LHCN-M2 (cell line): ENCODE measurements around the gene GALNT2. TPM values are rescaled to one million over a fixed set of nuclear protein-coding genes. Genes with fewer than 3 reads are reported as not detected.

Source experiments
- DNase-seq: peaks from one replicate; pipeline ENCODE4 v3.0.0-alpha.2; 2012; ENCODE audit warnings: low read depth
- total RNA-seq: library from RNA; depleted of rRNA; stranded (reverse); fragments of >200 nt; gene quantifications from 2 replicates; pipeline ENCODE4 v1.2.3, GENCODE V29; 2014

GALNT2 gene
- total RNA-seq, 1 experiment from 2014 or later, result 81.6 TPM

DNA sequence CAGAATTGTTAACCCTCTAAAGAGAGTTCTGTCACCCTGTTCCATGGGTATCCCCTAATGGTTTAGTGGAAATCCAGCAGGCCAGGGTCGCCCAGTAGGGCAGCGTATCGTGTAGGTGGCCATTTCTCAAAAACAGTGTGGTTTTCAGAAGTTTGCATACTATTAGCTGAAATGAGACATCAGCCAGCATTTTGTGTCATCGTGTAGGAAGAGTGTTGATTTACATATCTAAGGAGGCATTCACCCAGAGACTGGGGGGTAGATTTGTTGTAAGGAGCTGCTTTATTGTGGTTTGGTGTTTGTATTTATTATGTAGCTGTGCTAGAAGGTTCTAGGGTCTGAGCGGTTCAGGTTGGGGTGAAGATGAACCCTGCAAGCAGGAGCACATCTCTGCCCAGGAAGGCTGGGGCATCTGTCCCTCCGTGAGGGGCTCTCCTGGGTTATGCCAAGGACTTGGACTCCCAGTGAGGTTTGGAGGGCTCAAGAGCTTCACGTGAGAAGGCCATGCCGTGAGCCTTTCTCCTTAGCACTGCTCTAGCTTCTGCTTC lies 184.7 kb downstream of the GALNT2 start:
- DNase-seq, result no peak

- DNase-seq, result peak; percentile 39
These were observed 186.1 kb downstream of the GALNT2 start for GRCh38 chr1:230253150-230253549.

DNA sequence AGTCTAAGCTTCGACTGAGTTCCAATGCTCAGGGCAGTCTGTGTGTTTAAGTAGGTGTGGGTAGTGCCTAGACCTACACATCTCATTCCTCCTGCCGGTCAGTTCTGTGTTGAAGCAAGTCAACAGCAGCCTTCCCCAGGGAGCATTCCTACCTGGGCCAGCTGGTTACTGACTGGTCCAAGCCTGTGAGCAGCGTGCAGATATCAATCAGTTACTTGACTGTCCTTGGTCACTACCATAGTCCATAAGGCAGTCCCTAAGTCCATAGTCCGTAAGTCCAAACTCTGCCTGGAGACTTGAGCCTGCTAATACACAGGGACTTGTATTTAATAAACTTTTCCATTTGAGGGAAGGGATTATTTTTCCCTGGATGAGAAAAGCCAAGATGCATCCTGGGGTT lies 187.2 kb downstream of the GALNT2 start:
- no peak for DNase-seq

GRCh38 chr1:230255116-230255515 lies 188.1 kb downstream of the GALNT2 start:
- no peak for DNase-seq

- no peak for DNase-seq
These were observed 189.0 kb downstream of the GALNT2 start for GRCh38 chr1:230255991-230256390.

DNA sequence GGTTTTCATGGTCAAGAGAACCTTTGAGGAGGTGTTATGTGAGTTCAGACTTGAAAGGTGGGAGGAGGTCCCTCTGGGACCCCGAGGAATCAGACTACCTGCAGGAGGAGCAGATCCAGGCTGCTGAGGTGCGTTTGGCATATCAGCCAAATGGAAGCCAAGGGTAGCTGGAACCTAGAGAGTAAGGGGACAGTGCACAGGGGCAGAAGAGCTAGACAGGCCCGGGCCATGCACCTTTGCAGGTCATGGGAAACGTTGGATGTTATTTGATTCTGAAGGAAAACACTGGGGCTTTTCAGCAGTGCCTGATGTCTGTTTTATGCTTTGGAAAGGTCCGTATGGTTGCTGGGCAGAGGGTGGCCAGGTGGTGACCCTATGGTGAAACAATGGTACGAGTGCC lies 189.9 kb downstream of the GALNT2 start:
- no peak for DNase-seq

- no peak for DNase-seq
These were observed 192.6 kb downstream of the GALNT2 start for GRCh38 chr1:230259621-230260020.

DNA sequence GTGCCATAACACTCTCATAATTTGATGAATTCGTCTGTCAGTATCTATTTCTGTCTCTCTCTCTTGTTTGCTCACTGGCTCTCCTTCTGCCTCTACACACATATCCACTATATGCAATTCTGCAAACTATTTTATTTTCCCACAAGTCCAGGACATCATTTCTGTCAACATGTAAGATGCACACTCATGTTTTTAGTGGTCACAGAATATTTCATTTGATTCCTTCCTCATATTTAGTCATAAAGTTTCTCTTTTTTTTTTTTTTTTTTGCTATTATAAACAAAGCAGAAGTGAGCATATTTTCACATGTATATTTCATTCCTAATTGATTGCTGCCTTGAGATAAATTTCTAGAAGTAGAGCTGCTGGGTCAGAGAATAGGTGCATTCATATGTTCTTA lies 193.8 kb downstream of the GALNT2 start:
- DNase-seq, result no peak

DNA sequence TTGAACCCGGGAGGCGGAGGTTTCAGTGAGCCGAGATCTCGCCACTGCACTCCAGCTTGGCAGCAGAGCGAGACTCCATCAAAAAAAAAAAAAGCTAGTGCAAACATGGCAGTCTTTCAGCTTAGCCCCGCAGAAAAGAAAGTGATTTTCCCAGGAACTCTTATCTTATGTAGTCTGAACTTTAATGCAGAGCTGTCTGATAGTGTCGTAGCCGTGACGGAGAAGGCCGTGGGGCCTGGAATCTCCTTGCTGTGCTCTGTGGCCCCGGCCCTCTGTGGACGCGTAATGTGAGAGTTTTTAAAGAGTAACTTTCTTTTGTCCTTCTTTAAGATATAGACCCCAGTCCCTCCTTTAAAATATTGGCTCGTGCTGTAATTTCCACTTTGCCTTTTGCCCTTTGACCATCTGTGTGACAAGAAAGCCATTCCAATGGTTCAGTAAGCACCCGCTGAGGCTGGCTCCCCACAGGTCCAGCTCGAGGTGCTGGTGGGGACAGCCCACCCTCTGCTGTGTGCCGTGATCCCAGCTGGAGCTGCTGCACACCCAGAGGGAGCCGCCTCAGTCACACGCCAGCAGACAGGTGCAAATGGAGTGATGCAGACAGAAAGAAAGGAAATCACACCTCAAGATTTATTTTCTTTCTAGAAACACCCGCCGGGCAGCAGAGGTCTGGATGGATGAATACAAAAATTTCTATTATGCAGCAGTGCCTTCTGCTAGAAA lies 195.1 kb downstream of the GALNT2 start:
- DNase-seq, result no peak

- DNase-seq, result no peak
These were observed 196.0 kb downstream of the GALNT2 start for GRCh38 chr1:230262867-230263567.

DNA sequence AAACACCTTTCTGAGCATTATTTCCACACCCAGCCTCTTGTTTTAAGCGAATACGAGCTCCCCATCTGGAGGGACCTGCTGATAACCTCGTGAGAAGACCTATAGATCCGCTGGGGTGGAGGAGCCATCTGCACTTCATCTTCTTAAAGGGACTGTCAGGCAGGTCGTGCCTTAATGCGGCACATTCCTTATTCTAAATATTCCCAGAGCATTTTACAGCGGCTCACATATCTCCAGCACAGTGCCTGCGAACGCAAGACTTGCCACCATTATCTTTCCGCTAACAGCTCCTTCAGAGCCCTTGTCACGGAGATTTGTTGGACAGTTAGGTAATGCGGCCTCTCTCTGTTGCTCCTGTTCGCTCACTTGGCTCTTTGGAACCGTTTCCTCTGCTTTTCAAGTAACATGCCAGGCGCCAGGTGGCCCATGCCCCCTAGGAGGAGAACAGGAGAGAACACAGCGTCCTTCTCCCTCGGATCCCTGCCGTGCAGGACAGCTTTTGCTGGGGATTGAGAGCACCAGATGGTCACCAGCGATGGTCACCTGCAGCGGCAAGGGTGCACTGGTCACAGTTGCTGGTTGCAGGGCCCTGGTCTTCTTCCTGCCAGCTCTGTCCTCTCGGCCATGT lies 196.6 kb downstream of the GALNT2 start:
- no peak for DNase-seq

DNA sequence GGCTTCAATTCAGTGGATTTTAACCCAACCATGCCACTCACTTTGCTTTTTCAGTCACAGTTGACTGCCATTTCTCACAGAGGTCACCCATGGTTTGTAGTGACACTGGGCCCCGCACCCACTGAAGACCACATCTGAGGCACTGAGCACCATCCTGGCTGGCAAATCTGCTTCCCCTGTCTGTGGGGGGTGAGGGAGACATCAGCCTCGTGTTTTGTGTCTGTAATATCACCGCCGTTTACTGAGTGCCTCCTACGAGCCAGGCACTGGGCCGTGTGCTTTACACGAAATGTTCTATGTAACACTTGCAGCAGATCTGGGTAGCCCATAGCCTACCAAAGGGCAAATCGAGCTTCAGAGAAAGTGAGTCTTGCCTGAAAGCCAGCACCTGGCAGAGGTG lies 197.3 kb downstream of the GALNT2 start:
- DNase-seq, result no peak

GRCh38 chr1:230265200-230266115 lies 198.4 kb downstream of the GALNT2 start:
- DNase-seq, result no peak

DNA sequence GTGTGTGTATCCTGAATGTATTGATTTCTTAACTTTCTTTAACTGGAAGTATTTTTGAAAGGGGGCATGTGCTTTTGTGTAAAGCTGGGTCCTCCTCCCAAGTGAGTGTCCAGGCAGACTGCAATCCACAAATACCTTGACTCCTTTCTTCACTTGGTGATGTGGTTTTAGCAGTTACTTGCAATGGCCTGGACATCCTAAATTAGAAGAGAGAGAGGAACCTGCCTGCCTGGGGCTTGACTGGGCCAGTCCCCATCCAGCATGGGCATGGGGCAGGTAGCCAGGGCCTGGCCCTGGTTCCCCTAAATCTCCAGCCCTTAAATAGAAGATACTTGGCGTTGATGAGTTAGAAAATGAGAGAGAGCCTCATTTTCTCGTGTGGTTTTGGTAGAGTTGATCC lies 199.4 kb downstream of the GALNT2 start:
- DNase-seq, result no peak

DNA sequence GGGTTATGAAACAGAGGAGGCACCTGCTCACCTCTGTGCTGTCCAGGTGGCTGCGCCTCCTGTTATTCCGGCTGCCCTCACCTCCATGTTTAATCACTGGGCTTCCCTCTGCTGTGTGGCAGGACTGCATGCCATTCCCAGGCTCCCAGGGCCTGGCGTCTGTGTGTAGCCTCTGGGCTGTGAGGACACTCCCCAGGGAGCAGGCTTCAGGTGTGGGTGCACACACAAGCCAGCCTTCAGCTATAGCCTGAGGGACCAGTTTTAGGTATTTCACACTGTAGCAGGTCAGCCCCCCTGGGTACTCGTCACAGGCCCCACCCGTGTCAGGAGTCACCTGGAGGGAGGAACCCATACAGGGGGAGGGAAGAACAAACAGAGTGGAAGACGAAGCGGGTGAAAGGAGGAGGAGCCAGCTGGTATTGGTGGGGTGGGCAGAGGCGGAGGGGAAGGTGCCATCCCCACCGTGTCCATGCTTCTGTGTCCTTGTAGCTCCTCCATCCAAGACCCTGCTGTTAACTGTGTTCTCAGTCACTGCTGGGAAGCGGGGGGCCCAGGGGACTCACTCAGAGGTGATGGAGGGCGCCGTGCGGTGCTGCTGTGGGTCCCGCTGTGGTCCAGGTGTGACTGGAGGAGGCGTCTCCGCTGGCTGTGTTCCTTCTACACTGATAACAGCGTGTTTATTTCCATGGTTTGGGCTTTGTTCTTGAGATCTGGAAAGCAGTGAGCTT lies 200.5 kb downstream of the GALNT2 start:
- no peak for DNase-seq

DNA sequence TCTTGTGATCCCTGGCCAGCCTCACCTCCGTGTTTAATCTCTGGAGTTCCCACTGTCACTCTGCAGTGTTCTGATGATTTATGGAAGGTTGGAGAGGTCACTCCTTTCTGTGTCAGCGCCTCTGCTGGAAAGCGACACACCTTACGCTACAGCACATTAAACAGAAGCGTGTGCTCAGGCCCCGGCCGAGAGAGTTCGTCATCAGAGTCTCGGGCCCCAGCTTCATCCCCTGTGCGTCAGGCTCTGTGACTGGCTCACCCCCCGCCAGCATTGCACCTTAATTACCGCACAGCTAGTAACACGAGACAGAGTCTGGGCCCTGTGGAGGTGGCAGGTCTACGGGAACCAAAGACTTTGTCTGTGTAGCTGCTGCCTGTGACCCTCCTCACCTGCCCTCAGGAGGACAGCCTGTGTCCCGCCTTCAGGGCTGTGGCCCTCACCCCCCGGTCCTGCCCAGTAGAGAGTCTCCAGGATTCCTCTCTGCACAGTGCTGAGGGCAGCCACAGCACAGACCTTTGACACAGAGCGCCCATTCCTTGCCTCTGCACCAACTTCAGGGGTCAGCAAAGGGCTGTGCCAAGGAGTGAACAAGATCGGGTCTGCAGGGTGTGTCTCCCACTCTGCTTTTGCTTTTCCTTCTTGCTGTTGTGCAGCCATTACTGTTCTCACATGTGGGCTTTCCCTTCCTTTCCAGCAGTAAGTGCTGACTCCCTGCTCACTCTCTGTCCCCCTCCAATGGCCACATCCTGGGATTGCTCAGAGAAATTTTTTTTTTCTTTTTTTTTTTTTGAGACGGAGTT lies 201.5 kb downstream of the GALNT2 start:
- DNase-seq, result peak; percentile 62

GRCh38 chr1:230270185-230270558 lies 203.1 kb downstream of the GALNT2 start:
- no peak for DNase-seq

- no peak for DNase-seq
These were observed 203.7 kb downstream of the GALNT2 start for GRCh38 chr1:230270559-230271281.

GRCh38 chr1:230271300-230272035 lies 204.4 kb downstream of the GALNT2 start:
- no peak for DNase-seq
